GM19467 (cell line): ENCODE measurements around the gene FBXO47.

Source experiments
- ATAC-seq: cut with Tn5 transposase; IDR thresholded peaks from one replicate; pipeline ENCODE4 v1.9.1; 2021; ENCODE audit warnings: mild to moderate bottlenecking, moderate library complexity; ENCODE audit not compliant: unreplicated experiment

Gene FBXO47, protein sequence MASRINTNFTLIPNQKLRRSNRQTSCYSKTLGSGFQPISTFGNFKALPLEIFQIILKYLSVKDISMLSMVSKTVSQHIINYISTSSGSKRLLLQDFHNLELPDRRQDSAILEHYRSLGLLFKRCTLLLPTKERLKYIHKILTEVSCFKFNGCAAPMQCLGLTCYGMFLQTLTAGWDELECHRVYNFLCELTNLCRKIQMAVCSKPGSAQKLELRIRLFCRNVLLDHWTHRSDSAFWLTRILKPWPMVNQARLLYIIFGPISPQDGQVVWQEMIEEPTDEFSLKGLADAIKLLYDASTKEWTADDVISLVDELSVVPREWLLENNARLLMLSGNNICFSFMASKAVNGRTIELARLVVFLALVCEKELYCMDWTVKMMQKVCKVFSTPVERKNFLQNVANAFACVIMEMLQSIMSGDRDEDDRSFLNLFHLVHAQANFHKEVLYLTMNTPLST

DNA sequence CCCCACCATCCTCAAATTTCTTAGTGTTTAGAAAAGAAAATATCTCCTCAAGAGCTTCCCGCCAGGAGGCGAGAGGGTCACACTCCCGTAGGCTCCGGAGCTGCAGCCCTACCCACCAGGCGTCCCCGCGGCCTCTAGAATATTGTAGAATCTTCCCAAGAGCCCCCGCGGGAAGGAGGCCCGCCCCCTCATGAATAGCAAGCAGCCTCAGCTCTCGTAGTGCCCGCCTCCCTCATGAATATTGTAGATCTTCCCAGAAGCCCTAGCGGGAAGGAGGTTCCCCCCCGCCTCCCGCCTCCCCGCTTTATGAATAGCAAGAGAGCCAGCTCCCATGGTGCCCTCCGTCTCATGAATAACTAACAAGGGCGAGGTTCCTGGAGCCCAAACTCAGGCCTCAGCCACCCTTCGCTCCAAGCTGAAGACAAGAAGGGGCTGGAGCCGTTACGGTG lies at the start of gene FBXO47:
FBXO47 (minus strand) TSS at position 114 of the 449 bp plus-strand sequence. CDS start 4,378 bp downstream, outside the sequence.
- no peak for ATAC-seq

- no peak for ATAC-seq
Observed at GRCh38 chr17:39016193-39017153, 49.3 kb upstream of the FBXO47 start.

DNA sequence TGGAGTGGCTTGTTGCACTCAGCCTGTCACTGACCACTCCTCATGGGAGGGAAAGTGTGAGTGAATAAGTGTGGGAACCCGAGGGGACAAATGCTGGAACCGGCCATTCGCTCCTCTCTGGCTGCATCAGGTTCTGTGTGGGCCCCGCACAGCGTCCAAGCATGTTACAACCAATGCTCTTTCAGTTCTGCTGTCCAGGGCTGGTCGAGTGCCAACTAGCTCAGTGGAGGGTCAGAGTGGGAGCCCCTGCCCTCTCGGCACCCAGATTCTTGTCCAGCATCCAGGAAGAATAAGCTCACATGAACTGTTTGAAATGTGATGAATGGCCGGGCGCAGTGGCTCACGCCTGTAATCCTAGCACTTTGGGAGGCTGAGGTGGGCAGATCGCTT lies 48.3 kb upstream of the FBXO47 start:
- ATAC-seq: no peak

DNA sequence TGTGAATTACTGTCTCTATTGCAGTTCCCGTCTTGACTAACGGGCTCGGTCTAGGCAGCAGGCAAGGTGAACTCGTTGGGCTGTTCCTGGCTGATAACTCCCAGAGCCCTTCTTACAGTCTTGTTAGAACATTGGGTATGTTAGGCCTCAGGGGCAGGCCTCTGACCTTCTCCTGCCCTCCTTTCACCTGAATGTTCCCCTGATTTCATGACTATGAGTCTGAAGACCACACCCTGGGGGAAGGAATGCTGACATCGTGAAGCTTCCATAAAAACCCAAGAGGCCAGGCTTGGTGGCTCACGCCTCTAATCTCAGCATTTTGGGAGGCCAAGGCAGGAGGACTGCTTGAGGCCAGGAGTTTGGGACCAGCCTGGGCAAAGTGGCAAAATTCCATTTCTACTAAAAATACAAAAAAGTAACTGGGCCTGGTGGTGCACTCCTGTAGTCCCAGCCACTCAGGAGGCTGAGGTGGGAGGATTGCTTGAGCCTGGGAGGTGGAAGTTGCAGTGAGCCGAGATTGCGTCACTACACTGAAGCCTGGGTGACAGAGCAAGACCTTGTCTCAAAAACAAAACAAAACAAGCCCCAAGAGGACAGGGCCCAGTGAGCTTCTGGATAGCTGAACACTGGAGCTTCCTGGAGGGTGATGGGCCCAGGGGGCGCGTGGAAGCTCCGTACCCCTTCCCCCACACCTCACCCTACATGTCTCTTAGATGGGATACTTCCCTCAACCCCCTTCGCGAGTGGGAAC lies 47.8 kb upstream of the FBXO47 start:
- ATAC-seq: no peak

DNA sequence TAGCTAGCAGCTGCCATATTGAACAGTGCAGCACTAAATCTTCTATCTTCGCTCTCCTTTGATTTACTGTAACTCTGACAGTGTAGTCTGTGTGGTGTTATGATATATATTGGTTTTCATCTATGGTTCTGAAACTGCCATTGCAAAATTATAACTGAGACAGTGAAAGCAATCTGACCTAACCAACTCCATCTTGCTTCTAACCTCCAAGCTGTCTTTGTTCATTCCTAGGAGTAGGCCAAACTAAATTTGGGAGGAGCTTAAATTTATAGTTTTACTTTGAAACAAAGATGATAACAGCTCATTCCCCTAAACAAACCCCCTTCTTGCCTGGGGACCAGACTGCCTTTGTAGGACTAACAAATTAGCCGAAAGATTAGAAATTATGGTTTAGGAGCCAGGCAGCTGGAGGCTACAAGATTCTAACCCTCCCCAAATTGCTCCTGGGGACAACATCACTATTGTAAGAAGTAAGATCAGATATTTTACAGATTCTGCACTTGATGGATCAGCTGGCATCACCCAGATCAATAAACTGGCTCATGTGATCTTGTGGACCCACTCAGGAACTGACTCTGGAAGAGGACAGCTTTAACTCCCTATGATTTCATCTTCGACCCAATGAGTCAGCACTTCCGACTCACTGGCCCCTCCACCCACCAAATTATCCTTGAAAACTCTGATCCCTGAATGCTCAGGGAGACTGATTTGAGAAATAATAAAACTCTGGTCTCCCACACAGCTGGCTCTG lies 47.0 kb upstream of the FBXO47 start:
- no peak for ATAC-seq

- ATAC-seq: no peak
Observed at GRCh38 chr17:39012725-39013124, 45.5 kb upstream of the FBXO47 start.

- ATAC-seq: no peak
Observed at GRCh38 chr17:39011907-39012468, 44.8 kb upstream of the FBXO47 start.

- no peak for ATAC-seq
Observed at GRCh38 chr17:39009581-39010001, 42.4 kb upstream of the FBXO47 start.

GRCh38 chr17:39008633-39009032 lies 41.4 kb upstream of the FBXO47 start:
- ATAC-seq: no peak

DNA sequence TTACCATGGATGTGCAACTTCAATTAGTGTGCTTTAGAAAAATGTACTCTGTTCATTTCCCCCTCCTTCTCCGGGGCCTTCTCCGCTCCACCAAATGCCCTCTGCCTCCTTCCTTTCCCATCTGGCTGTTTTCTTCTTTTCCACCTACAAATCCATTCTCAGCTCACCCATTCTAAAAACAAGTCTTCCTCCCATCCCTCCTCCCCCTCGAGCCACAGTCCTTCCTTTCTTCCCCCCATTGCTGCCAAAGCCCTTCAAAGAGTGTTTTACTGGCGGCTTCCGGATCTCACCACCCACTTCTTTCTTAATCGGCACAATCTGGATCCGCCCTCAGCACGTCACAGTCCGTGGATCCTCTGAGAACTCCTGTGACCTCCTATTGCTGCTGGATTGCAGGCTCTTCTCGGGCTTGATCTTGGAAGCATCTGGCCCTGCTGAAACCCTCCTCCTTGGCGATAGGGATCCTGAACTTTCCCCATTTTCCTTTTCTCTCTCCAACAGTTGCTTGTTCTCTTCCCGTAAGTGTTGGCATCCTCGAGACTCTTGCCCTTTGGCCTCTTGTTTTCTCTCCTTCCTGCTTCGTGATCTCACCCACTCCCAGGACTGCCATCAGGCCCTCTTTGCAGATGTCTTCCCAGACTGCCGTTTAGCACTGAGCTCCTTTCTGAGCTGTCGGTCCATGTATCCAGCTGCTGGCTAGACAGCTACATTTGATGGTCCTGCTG lies 36.0 kb upstream of the FBXO47 start:
- no peak for ATAC-seq

DNA sequence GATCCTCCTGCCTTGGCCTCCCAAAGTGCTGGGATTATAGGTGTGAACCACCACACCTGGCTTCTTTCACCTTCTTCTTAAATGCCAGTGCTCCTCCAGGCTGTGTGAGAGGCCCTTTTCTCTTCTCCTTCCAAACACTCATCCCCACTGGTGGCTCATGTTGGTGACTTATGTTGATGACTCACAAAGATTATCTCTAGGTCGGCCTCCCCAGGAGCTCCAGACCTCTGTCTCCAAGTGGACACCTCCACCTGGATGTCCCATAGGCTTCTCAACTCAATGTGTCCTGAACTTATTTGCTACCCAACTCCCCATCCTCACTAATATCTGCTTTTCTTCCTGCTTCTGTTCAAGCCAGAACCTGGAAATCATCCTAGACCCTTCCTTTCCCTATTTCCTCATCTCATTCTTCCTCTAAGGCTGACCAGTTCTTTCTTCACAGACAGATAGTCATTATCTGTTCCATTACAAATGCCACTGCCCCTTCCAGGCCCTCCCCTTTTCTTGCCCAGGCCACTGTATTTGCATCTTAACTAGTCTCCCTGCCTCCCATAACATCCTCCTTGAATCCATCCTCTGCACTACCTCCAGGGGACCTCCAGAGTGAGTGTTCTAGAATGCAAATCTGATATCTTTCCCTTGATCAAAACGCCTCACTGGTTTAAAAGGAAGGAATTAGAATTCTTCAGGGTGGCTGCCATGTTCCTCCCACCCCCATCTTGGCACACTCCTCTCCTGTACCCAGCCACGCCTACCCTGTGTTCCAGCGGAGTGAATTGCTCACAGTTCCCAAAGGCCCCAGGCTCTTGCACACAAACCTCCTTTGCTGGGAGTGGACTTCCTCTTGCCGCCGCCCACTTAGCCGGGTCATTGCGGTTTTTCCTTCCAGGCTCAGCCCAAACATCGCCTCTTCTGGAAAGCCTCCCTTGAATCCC lies 34.8 kb upstream of the FBXO47 start:
- no peak for ATAC-seq

DNA sequence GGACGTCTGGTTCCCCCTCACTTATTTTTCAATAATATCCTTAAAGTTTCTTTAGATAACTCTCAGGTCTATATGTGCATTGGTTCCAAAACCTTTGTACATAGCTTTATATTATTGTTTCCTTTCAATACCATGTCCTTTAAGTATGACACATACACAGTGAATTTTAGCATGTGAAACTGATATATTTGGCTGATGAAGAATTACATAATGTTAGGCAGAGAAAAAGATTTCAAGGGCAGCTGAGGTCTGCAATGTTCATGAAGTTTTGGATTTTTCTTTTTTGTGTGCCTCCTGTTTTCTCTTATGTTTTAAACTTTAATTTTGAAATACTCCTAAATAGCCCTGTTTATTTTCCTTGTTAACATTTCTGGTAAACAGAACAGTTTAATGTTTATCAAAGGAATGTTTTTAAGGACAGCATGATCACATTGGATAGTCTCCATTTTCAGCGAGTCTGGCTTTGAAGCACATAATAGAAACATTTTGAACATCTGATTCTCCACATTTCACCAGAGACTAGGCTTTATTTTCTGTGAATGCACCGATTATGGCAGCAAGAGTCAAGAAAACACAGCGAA lies 32.9 kb upstream of the FBXO47 start:
- no peak for ATAC-seq

DNA sequence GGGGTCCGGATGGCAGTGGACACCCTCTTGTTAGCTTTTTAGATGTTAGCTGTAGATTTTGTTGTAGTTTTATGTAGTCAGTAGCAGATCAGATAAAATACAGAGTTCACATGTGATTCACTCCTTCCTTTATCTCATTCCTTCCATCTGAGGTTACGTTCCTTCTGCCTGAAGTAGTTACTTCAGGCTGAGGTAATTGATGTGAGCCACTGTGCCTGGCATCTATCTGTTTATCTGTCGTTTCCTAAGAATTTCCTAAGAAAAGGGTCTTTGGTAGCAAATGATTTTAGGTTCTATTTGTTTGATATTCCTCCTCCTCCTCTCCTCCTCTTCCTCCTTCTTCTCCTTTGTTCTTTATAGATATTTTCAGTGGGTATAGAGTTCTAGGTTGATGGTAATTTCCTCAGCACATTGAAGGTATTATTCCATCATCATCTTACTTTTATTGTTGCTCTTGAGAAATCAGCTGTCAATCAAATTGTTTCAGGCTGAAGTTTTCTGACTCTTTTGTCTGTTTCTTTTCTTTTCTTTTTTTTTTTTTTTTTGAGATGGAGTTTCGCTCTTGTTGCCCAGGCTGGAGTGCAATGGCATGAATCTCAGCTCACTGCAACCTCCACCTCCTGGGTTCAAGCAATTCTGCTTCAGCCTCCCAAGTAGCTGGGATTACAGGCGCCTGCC lies 29.6 kb upstream of the FBXO47 start:
- no peak for ATAC-seq

DNA sequence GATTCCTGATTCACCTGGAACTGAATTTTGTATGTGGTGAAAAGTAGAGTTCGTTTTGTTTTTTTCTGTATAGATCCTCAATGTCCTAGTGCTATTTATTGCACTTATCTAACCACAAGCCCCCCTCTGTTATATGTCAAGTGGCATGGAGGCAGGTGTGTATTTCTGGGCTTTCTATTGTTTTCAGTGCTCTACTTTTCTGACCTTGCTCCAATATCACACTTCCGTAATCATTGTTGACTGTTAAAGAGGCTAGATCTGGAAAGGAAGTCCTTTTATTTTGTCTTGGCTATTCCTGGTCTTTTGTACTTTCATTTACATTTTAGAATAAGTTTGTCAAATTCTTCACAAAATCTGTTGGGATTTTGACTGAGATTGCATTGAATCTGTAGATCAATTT lies 26.8 kb upstream of the FBXO47 start:
- ATAC-seq: no peak

DNA sequence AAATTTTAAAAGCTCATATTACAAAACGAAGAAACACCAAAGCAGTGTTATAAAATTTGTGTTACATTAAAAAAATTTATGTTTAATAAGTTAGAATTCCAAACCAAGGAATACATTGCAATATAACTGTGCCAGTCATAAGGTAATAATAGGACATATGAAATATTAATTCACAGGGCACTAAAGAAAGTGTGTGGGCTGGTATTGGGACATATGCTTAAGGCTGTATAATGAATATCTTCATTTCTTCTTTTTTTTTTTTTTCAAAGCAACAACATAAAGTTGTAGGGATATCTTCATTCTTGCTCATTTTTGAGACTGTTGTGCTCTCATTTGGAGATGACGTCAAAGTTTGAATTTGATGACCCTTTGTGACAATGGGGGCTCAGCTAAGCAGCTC lies 17.5 kb upstream of the FBXO47 start:
- ATAC-seq: no peak

DNA sequence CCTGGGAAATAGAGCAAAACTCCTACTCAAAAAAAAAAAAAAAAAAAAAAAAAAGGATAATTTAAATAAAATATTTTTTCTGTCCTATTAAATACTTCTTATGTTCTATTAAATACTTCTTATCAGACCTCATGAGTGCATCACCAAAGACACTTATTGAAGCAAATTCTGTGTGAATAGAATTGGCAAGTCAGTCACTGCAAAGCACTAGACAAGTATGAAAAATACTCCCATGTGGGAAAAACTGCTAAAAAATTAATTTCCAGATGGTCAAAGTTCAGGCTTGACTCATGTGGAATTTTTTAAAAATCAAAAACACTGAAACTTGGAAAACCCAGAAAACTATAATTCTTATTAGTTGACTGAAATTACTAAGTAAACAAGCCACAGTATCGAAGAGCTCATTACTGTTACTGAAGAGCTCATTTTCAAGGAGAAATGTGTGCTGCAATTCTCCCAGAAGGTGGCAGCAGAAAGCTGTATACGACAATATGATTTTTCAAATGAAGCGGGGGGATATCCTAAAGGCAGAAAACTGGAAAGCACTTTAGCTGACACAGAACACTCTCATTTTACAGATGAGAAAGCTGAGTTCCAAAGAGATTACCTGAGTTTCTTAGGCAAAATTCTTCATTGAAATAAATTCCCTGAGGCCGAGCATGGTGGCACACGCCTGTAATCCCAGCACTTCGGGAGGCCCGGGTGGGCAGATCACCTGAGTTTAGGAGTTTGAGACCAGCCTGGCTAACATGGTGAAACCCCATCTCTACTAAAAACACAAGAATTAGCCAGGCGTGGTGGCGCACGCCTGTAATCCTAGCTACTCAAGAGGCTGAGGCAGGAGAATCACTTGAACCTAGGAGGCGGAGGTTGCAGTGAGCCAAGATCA lies 15.9 kb upstream of the FBXO47 start:
- no peak for ATAC-seq
